Measurements from ENCODE around the gene PHLDB1. TPM values are rescaled to one million over a fixed set of nuclear protein-coding genes. Genes with fewer than 3 reads are reported as not detected.
A peak's percentile ranks its signal among the peaks of the same experiment; 100 is the strongest.

Gene PHLDB1
- total RNA-seq, 4 donors from 2014 or later = 92.6 to 276 (median 161) TPM

DNA sequence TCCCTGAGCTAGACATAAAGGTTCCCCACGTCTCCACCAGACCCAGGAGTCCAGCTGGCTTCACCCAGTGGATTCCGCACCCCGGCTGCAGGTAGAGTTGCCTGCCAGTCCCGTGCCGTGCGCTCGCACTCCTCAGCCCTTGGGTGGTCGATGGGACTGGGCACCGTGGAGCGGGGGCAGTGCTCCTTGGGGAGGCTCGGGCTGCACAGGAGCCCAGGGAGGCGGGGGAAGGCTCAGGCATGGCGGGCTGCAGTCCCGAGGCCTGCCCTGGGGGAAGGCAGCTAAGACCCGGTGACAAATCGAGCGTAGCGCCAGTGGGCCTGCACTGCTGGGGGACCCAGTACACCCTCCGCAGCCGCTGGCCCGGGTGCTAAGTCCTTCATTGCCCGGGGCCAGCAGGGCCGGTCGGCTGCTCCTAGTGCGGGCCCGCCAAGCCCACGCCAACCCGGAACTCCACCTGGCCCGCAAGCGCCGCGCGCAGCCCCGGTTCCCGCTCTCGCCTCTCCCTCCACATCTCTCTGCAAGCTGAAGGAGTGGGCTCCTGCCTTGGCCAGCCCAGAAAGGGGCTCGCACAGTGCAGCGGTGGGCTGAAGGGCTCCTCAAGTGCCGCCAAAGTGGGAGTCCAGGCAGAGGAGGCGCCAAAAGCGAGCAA, 81.6 kb downstream of the PHLDB1 start:
- intact Hi-C loops (cut with DNase I; ENCODE audit: low total_unique reads) = loop anchor here (2.0 kb wide), 1 partner anchor 268 kb away; the partner anchor contains the start of gene UPK2
- Histone ChIP-seq H3K36me3 (no peaks in the 10 kb centered on the region), H3K27ac (peak overlapping the region in 2 of 4 donors; percentile 77 to 78), H3K4me1 (peaks cover 4 to 21% (median 12%) of the 10 kb centered on the region in 4 donors), H3K4me3 (no peak overlapping the region), H3K27me3 (no peaks in the 10 kb centered on the region), H3K9me3 (no peaks in the 10 kb centered on the region)
- WGBS, 2 donors (ENCODE audit: low coverage in 1 of 2) = 93% methylated on average over 22 of the region's 41 CpGs; no CpG with 5 or more reads in 1 of the 2 donors
- in situ Hi-C loops (cut with MboI; ENCODE audit: low pct_ligation_motif_present in 1 of 4, low pct_unique_long_range_greater_than_20kb in 1 of 4, low sequenced_read_pairs in 3 of 4) = loop anchor here (10.0 to 25.0 kb wide), 3 partner anchors 98 to 273 kb away; partner anchors contain the start of genes UPK2 (in 3 of the 4), DDX6 (in 1 of the 4) and FOXR1 (in 1 of the 4)
- no peak for TF ChIP-seq EP300 (IDR thresholded peaks at IDR 0.05; ENCODE audit: low read depth)
- no peak for TF ChIP-seq POLR2A (IDR thresholded peaks at IDR 0.05)
- TF ChIP-seq, protein P1, sequence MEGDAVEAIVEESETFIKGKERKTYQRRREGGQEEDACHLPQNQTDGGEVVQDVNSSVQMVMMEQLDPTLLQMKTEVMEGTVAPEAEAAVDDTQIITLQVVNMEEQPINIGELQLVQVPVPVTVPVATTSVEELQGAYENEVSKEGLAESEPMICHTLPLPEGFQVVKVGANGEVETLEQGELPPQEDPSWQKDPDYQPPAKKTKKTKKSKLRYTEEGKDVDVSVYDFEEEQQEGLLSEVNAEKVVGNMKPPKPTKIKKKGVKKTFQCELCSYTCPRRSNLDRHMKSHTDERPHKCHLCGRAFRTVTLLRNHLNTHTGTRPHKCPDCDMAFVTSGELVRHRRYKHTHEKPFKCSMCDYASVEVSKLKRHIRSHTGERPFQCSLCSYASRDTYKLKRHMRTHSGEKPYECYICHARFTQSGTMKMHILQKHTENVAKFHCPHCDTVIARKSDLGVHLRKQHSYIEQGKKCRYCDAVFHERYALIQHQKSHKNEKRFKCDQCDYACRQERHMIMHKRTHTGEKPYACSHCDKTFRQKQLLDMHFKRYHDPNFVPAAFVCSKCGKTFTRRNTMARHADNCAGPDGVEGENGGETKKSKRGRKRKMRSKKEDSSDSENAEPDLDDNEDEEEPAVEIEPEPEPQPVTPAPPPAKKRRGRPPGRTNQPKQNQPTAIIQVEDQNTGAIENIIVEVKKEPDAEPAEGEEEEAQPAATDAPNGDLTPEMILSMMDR (IDR thresholded peaks at IDR 0.05) = no peak
- TF ChIP-seq POLR2AphosphoS5 (IDR thresholded peaks at IDR 0.05) = no peak
- DNase-seq = no peak

DNA sequence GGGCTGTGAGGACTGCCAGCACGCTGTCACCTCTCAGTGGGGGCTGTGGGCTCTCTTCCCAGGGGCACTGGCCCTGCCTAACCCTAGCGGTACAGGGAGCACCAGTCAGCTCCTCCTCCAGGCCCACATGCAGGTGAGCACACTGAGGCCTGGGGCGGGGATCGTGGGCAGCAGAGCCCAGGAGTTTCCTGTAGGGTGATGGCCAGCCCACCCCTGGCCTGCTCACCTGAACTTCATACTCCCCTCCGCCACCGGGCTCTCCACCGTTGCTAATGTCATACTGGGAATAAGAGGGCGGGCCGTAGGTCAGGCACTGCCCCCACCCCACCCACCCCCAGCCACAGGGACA, 82.1 kb downstream of the PHLDB1 start:
- no peak for DNase-seq
- H3K4me1 ChIP-seq = peaks cover 4 to 21% (median 12%) of the 10 kb centered on the region in 4 donors
- no peaks in the 10 kb centered on the region for H3K9me3 ChIP-seq
- peak overlapping the region in 3 of 4 donors; percentile 46 to 78 (median 77) for H3K27ac ChIP-seq
- TF ChIP-seq EP300 (IDR thresholded peaks at IDR 0.05; ENCODE audit: low read depth) (no peak), POLR2AphosphoS5 (IDR thresholded peaks at IDR 0.05) (no peak), POLR2A (IDR thresholded peaks at IDR 0.05) (no peak)
- TF ChIP-seq, protein P1 (IDR thresholded peaks at IDR 0.05) = no peak
- WGBS, 2 donors (ENCODE audit: low coverage in 1 of 2) = 0 to 18% methylated on average over 2 to 9 of the region's 9 CpGs
- H3K4me3 ChIP-seq = peak overlapping the region in 3 of 4 donors; percentile 28 to 42 (median 30)
- no peaks in the 10 kb centered on the region for H3K27me3 ChIP-seq
- in situ Hi-C loops (cut with MboI; ENCODE audit: low pct_ligation_motif_present in 1 of 4, low pct_unique_long_range_greater_than_20kb in 1 of 4, low sequenced_read_pairs in 3 of 4) = loop anchor here (10.0 to 25.0 kb wide), 3 partner anchors 98 to 273 kb away; partner anchors contain the start of genes UPK2 (in 3 of the 4), DDX6 (in 1 of the 4) and FOXR1 (in 1 of the 4)
- no peaks in the 10 kb centered on the region for H3K36me3 ChIP-seq
- intact Hi-C loops (cut with DNase I; ENCODE audit: low total_unique reads) = loop anchor here (2.0 kb wide), 1 partner anchor 267 kb away; the partner anchor contains the start of gene UPK2

DNA sequence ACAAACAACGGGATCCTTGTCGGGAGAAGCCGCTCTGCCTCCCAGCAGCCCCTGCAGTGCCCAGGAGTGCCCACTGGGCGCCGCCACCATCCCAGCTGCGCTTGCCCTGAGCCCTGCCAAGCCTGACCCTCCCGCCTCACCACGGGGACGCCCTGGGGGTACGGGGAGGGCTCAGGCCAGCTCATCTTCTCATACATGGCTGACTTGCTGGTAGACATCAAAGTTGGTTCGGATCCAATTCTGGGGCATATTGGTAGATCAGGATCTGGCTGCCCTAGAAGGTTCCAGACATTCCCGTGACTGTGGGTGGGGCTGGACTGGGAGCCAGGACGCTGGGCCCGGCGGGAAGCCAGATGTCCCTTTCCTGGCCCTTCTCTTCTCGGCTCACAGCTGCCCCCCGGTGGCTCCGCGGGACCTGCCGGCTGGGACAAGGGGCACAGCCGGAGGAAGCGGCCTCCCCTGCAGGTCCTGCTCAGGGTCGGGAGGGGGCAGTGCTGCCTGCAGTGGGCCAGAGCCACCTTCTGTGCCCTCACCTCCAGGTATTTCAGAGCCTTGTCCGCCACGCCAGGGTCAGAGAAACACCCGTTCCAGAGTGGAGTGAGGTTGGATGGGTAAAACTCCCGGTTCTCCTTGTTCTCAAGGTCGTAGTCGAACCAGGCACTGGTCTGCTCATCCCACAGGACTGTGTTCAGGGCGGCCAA, 82.6 kb downstream of the PHLDB1 start:
- intact Hi-C loops (cut with DNase I; ENCODE audit: low total_unique reads) (loop anchor here (2.0 to 5.0 kb wide), 2 partner anchors 202 to 267 kb away; partner anchors contain the start of gene UPK2), in situ Hi-C loops (cut with MboI; ENCODE audit: low pct_ligation_motif_present in 1 of 4, low pct_unique_long_range_greater_than_20kb in 1 of 4, low sequenced_read_pairs in 3 of 4) (loop anchor here (5.0 to 25.0 kb wide), 5 partner anchors 95 to 272 kb away; partner anchors contain the start of genes UPK2 (in 4 of the 4), DDX6 (in 1 of the 4) and FOXR1 (in 1 of the 4))
- Histone ChIP-seq H3K4me3 (peak overlapping the region; percentile 19 to 42 (median 29)), H3K27me3 (no peaks in the 10 kb centered on the region), H3K9me3 (no peaks in the 10 kb centered on the region), H3K27ac (peak overlapping the region; percentile 46 to 78 (median 72)), H3K4me1 (peaks cover 4 to 21% (median 12%) of the 10 kb centered on the region in 4 donors), H3K36me3 (no peaks in the 10 kb centered on the region)
- TF ChIP-seq EP300 (IDR thresholded peaks at IDR 0.05; ENCODE audit: low read depth) (no peak), POLR2AphosphoS5 (IDR thresholded peaks at IDR 0.05) (peak in 1 of 3 donors; percentile 35), POLR2A (IDR thresholded peaks at IDR 0.05) (no peak)
- TF ChIP-seq, protein P1 (IDR thresholded peaks at IDR 0.05) = peak; percentile 74 to 97 (median 90)
- WGBS, 2 donors (ENCODE audit: low coverage in 1 of 2) = 6% methylated on average over 26 of the region's 30 CpGs; no CpG with 5 or more reads in 1 of the 2 donors
- DNase-seq = peak; percentile 85

Measured in transverse colon (tissue), 4 donors.